ENCODE data around the gene ADORA2A.

DNA sequence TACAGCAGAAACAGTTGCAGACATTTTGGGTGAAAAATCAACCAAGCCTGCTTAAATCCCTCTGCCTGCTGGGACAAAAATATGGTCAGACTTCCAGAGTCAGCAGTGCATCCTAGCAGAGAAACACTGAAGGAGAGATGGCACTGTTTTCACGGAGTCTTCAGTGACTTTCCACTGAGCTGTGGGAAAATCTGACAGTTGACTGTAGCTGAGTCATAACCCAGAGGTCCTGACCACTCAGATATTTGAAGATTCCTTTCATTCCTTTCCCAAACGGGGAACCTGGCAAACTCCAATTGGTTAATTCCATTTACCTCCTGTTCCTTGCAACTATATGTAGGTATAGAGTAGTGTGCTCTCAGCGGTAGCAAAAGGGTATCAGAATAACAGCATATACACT lies 46.8 kb downstream of the ADORA2A start:
- TF ChIP-seq, protein P1, sequence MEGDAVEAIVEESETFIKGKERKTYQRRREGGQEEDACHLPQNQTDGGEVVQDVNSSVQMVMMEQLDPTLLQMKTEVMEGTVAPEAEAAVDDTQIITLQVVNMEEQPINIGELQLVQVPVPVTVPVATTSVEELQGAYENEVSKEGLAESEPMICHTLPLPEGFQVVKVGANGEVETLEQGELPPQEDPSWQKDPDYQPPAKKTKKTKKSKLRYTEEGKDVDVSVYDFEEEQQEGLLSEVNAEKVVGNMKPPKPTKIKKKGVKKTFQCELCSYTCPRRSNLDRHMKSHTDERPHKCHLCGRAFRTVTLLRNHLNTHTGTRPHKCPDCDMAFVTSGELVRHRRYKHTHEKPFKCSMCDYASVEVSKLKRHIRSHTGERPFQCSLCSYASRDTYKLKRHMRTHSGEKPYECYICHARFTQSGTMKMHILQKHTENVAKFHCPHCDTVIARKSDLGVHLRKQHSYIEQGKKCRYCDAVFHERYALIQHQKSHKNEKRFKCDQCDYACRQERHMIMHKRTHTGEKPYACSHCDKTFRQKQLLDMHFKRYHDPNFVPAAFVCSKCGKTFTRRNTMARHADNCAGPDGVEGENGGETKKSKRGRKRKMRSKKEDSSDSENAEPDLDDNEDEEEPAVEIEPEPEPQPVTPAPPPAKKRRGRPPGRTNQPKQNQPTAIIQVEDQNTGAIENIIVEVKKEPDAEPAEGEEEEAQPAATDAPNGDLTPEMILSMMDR (IDR thresholded peaks at IDR 0.05), result no peak
- no peak for TF ChIP-seq GABPB1 (CRISPR knock-in tag; IDR thresholded peaks at IDR 0.05)
- no peak for TF ChIP-seq JUN (CRISPR knock-in tag; IDR thresholded peaks at IDR 0.05)

All from WTC11 (cell line).